ENCODE measurements around the gene CYS1. TPM values are rescaled to one million over a fixed set of nuclear protein-coding genes. Genes with fewer than 3 reads are reported as not detected.

The CYS1 gene
- total and polyA plus RNA-seq, 2 of the 8 experiments (the other 6 are each of a cell fraction or from before 2014, with no cell fraction given): 0.09 to 0.13 TPM

DNA sequence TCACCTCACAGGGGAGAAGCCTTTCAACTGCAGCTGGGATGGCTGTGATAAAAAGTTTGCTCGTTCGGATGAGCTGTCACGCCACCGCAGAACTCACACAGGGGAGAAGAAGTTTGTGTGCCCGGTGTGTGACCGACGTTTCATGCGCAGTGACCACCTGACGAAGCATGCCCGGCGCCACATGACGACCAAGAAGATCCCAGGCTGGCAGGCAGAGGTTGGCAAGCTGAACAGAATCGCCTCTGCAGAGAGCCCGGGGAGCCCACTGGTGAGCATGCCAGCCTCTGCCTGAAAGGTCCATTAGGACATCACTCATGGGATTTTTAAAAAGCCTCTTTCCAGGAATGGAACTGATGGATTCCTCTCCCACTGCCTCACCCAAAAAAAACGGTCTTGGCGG is 28.0 kb downstream of the CYS1 start:
- H3K14ac ChIP-seq (ENCODE audit: insufficient read length): no peak overlapping the region
- no peak overlapping the region for H3K4ac ChIP-seq (replicated peaks; ENCODE audit: insufficient read length, low read depth, low read length)
- DNase-seq (ENCODE audit: low read depth in 1 of 2, low spot score in 2 of 2) (no peak), FAIRE-seq (no peak)
- no peak overlapping the region for H2BK15ac ChIP-seq (ENCODE audit: low read length)
- H2BK20ac ChIP-seq (ENCODE audit: low read length): no peak overlapping the region
- H4K5ac ChIP-seq (ENCODE audit: insufficient read length, low read depth, low read length): no peak overlapping the region
- no peak overlapping the region for H3K27ac ChIP-seq (ENCODE audit: low read depth, low read length)
- no peak overlapping the region for H2BK5ac ChIP-seq (ENCODE audit: low read depth, low read length)
- H4K91ac ChIP-seq (replicated peaks; ENCODE audit: insufficient read length, low read length): no peak overlapping the region
- H3K18ac ChIP-seq (ENCODE audit: extremely low read depth, low read length): no peak overlapping the region
- no peak overlapping the region for H3K56ac ChIP-seq (replicated peaks; ENCODE audit: insufficient read length, low read depth, low read length)
- no peaks in the 10 kb centered on the region; the same call in 1 of the 2 replicates for H3K23me2 ChIP-seq (ENCODE audit: low read depth, low read length)
- no peaks in the 10 kb centered on the region for H3K79me2 ChIP-seq (ENCODE audit: control insufficient read depth in 1 of 2, insufficient read depth in 2 of 2, low read length in 2 of 2)
- H3K4me2 ChIP-seq (ENCODE audit: insufficient read depth in 1 of 2, low read depth in 2 of 2, low read length in 2 of 2): no peak overlapping the region
- CTCF ChIA-PET (ENCODE audit: partially characterized antibody): interaction anchor here (0.6 to 2.2 kb wide), 11 partner anchors 8 to 275 kb away, joined by 3 to 8 read pairs (median 3); no protein-coding TSS in a partner anchor
- no peaks in the 10 kb centered on the region for H3K79me1 ChIP-seq (ENCODE audit: low read depth, low read length)
- peak overlapping the region; percentile 9 for H3K23ac ChIP-seq (ENCODE audit: insufficient read length)
- H2BK120ac ChIP-seq (replicated peaks; ENCODE audit: low read depth, low read length): no peak overlapping the region
- 88% methylated on average over 16 of the region's 16 CpGs; no CpG with 5 or more reads in 1 of the 2 experiments for WGBS, 2 experiments (ENCODE audit: extremely low coverage in 1 of 2, insufficient coverage in 1 of 2, insufficient read length in 1 of 2, insufficient replicate concordance in 2 of 2, low coverage in 1 of 2, low lambda C conversion rate in 2 of 2, missing lambda C conversion rate in 1 of 2)
- no peaks in the 10 kb centered on the region for H3K9me3 ChIP-seq (ENCODE audit: insufficient read depth in 2 of 2, low read depth in 1 of 2, low read length in 1 of 2)
- H3K4me3 ChIP-seq (ENCODE audit: extremely low read depth in 1 of 4, insufficient read depth in 2 of 4, low read depth in 3 of 4, low read length in 4 of 4): no peak overlapping the region
- peaks cover 0 to 28% (median 2%) of the 10 kb centered on the region in 4 experiments; a peak in 2 of 8 replicates for H3K36me3 ChIP-seq (ENCODE audit: control insufficient read depth in 2 of 4, insufficient read depth in 4 of 4, low read length in 3 of 4)
- H3K27me3 ChIP-seq (replicated peaks in 1 of 4; ENCODE audit: control insufficient read depth in 3 of 4, extremely low read depth in 1 of 4, insufficient read depth in 3 of 4, low read length in 3 of 4): no peaks in the 10 kb centered on the region
- no peak overlapping the region for H2AK5ac ChIP-seq (ENCODE audit: low read depth, low read length)
- H3K9ac ChIP-seq (replicated peaks in 1 of 4; ENCODE audit: extremely low read depth in 1 of 4, low read depth in 3 of 4, low read length in 3 of 4): no peak overlapping the region
- H2AFZ ChIP-seq (ENCODE audit: low read length): no peak overlapping the region
- POLR2A ChIA-PET (ENCODE audit: partially characterized antibody): interaction anchor here (0.7 to 1.4 kb wide), 3 partner anchors 9 to 20 kb away, joined by 3 to 4 read pairs (median 4); partner anchors contain the start of gene KLF11
- H2BK12ac ChIP-seq (ENCODE audit: low read depth, low read length): no peak overlapping the region
- H4K20me1 ChIP-seq (replicated peaks in 1 of 2; ENCODE audit: control insufficient read depth in 1 of 2, insufficient read depth in 2 of 2, low read length in 2 of 2): peaks cover 0 to 2% of the 10 kb centered on the region in 2 experiments
- peaks cover 0 to 5% (median under 1%) of the 10 kb centered on the region in 4 experiments; a peak in 3 of 7 replicates for H3K4me1 ChIP-seq (replicated peaks in 1 of 4; ENCODE audit: control insufficient read depth in 3 of 4, insufficient read depth in 4 of 4, low read length in 3 of 4)
- no peak overlapping the region for H4K8ac ChIP-seq (ENCODE audit: extremely low read depth, insufficient read depth, low read length)
- TF ChIP-seq BACH1 (IDR thresholded peaks at IDR 0.05; ENCODE audit: low read length): no peak
- no peak for TF ChIP-seq CBX5 (IDR thresholded peaks at IDR 0.05; ENCODE audit: low read depth, low read length)
- TF ChIP-seq SIN3A (conservative IDR thresholded peaks at IDR 0.05 in 1 of 2, IDR thresholded peaks at IDR 0.05 in 1 of 2; ENCODE audit: low read depth in 1 of 2, low read length in 2 of 2): no peak
- no peak for TF ChIP-seq ASH2L (IDR thresholded peaks at IDR 0.05; ENCODE audit: low read length)

Measured in H1 (cell line).